Measurements from ENCODE around the gene WNT5A. TPM values are rescaled to one million over a fixed set of nuclear protein-coding genes. Genes with fewer than 3 reads are reported as not detected.

The WNT5A gene
- total and polyA plus RNA-seq, 2 donors, result 7.1 to 23.2 TPM

GRCh38 chr3:55440104-55440708, 46.9 kb downstream of the WNT5A start:
- 92% methylated on average over 2 of the region's 2 CpGs for WGBS
- H3K4me1 ChIP-seq (ENCODE audit: insufficient read depth), result no peaks in the 10 kb centered on the region
- no peak overlapping the region for H3K27ac ChIP-seq (ENCODE audit: low read depth)
- no peak overlapping the region for H3K4me3 ChIP-seq (ENCODE audit: low read depth, low read length)
- no peak for DNase-seq (ENCODE audit: extremely low spot score)
- no peaks in the 10 kb centered on the region for H3K36me3 ChIP-seq (ENCODE audit: insufficient read depth)

GRCh38 chr3:55439657-55440056, 47.4 kb downstream of the WNT5A start:
- 91% methylated on average over 3 of the region's 3 CpGs for WGBS
- Histone ChIP-seq H3K4me3 (ENCODE audit: low read depth, low read length) (no peak overlapping the region), H3K36me3 (ENCODE audit: insufficient read depth) (no peaks in the 10 kb centered on the region), H3K27ac (ENCODE audit: low read depth) (no peak overlapping the region), H3K4me1 (ENCODE audit: insufficient read depth) (no peaks in the 10 kb centered on the region)
- no peak for DNase-seq (ENCODE audit: extremely low spot score)

GRCh38 chr3:55436644-55437043, 50.5 kb downstream of the WNT5A start:
- Histone ChIP-seq H3K4me3 (ENCODE audit: low read depth, low read length) (no peak overlapping the region), H3K4me1 (ENCODE audit: insufficient read depth) (no peaks in the 10 kb centered on the region), H3K36me3 (ENCODE audit: insufficient read depth) (no peaks in the 10 kb centered on the region), H3K27ac (ENCODE audit: low read depth) (no peak overlapping the region)
- DNase-seq (ENCODE audit: extremely low spot score), result no peak

- 73% methylated on average over 8 of the region's 8 CpGs for WGBS
- H3K36me3 ChIP-seq (ENCODE audit: insufficient read depth), result no peaks in the 10 kb centered on the region
- no peak for DNase-seq (ENCODE audit: extremely low spot score)
- H3K27ac ChIP-seq (ENCODE audit: low read depth), result no peak overlapping the region
- no peaks in the 10 kb centered on the region for H3K4me1 ChIP-seq (ENCODE audit: insufficient read depth)
- no peak overlapping the region for H3K4me3 ChIP-seq (ENCODE audit: low read depth, low read length)
These were observed 51.6 kb downstream of the WNT5A start for GRCh38 chr3:55435491-55435890.

- H3K27ac ChIP-seq (ENCODE audit: low read depth), result no peak overlapping the region
- H3K4me3 ChIP-seq (ENCODE audit: low read depth, low read length), result no peak overlapping the region
- 40% methylated on average over 1 of the region's 1 CpG for whole genome bisulfite sequencing
- no peaks in the 10 kb centered on the region for H3K36me3 ChIP-seq (ENCODE audit: insufficient read depth)
- H3K4me1 ChIP-seq (ENCODE audit: insufficient read depth), result no peaks in the 10 kb centered on the region
- DNase-seq (ENCODE audit: extremely low spot score), result no peak
These were observed 52.3 kb downstream of the WNT5A start for GRCh38 chr3:55434789-55435188.

GRCh38 chr3:55431041-55431440, 56.1 kb downstream of the WNT5A start:
- WGBS, result 94% methylated on average over 6 of the region's 6 CpGs
- no peaks in the 10 kb centered on the region for H3K4me1 ChIP-seq (ENCODE audit: insufficient read depth)
- H3K4me3 ChIP-seq (ENCODE audit: low read depth, low read length), result no peak overlapping the region
- H3K27ac ChIP-seq (ENCODE audit: low read depth), result no peak overlapping the region
- no peaks in the 10 kb centered on the region for H3K36me3 ChIP-seq (ENCODE audit: insufficient read depth)
- DNase-seq (ENCODE audit: extremely low spot score), result no peak

- no peak for DNase-seq (ENCODE audit: extremely low spot score)
- H3K4me3 ChIP-seq (ENCODE audit: low read depth, low read length), result no peak overlapping the region
- H3K4me1 ChIP-seq (ENCODE audit: insufficient read depth), result no peaks in the 10 kb centered on the region
- WGBS, result 17% methylated on average over 5 of the region's 5 CpGs
- no peak overlapping the region for H3K27ac ChIP-seq (ENCODE audit: low read depth)
- no peaks in the 10 kb centered on the region for H3K36me3 ChIP-seq (ENCODE audit: insufficient read depth)
These were observed 59.4 kb downstream of the WNT5A start for GRCh38 chr3:55427739-55428138.

GRCh38 chr3:55426486-55426885, 60.6 kb downstream of the WNT5A start:
- no peak overlapping the region for H3K27ac ChIP-seq (ENCODE audit: low read depth)
- H3K36me3 ChIP-seq (ENCODE audit: insufficient read depth), result no peaks in the 10 kb centered on the region
- H3K4me3 ChIP-seq (ENCODE audit: low read depth, low read length), result no peak overlapping the region
- WGBS, result 72% methylated on average over 4 of the region's 4 CpGs
- no peaks in the 10 kb centered on the region for H3K4me1 ChIP-seq (ENCODE audit: insufficient read depth)
- DNase-seq (ENCODE audit: extremely low spot score), result no peak

DNA sequence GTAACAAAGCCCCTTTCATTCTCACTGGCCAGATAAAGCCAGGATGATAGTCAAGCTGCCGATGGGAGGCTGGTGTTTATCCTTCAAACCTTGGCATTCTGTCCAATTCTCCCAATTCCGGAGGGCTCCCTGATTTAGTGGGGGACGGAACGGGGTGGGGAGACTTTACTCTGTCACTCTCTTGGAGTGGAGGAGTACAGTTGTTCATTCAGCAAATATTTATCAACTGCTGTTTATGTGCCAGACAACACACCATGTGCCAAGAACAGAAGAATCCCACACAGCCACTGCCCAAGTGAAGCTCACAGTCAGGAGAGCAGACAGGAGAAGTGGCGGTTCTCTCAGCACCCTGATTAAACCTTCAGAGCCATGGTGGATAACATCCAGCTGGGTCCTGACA, 63.3 kb downstream of the WNT5A start:
- Histone ChIP-seq H3K4me3 (ENCODE audit: low read depth, low read length) (no peak overlapping the region), H3K36me3 (ENCODE audit: insufficient read depth) (no peaks in the 10 kb centered on the region), H3K4me1 (ENCODE audit: insufficient read depth) (no peaks in the 10 kb centered on the region), H3K27ac (ENCODE audit: low read depth) (no peak overlapping the region)
- no peak for DNase-seq (ENCODE audit: extremely low spot score)
- 47% methylated on average over 5 of the region's 5 CpGs for WGBS

DNA sequence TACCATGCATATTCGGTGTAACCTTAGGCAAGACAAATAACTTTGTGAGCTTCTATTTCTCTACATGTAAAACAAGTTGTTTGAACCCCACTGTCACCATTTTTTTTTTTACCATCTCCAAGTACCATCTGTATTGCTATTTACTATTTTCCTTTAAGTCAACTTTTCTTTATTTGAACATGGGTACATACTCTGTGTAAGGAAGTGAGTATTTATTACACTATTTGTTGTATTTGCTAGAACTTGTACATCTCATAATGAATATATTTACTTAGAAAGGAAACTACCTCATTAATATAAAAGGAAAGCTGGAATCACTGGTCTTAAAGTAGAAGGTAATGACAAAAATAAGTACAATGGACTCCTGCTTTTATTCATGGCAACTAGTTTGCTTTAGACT, 69.9 kb downstream of the WNT5A start:
- no peaks in the 10 kb centered on the region for H3K4me1 ChIP-seq (ENCODE audit: insufficient read depth)
- DNase-seq (ENCODE audit: extremely low spot score), result no peak
- WGBS, result 89% methylated on average over 1 of the region's 1 CpG
- H3K4me3 ChIP-seq (ENCODE audit: low read depth, low read length), result no peak overlapping the region
- H3K27ac ChIP-seq (ENCODE audit: low read depth), result no peak overlapping the region
- no peaks in the 10 kb centered on the region for H3K36me3 ChIP-seq (ENCODE audit: insufficient read depth)

DNA sequence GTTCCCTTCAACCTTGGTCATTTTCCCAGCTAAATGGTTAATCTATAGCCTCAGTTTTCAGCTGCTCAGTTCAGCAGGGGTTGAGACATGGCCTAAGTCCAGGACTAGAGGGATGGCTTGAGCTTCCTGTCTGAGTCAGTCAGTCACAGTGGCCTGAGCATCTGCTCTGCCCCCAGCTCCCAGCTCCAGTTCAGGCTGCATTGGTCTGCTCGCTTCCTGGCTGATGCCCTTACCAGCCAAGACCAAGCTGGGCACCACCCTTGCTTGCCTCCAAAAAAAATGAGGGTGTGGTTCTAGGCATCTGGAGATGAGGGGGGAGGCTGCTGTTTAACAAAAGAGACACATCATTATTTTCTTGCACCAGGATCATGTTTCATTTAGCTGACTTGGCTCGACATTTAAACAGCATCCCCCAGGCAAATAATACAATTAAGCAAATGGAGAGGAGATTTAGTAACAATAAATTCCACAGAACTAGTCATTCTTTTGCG, 70.7 kb downstream of the WNT5A start:
- H3K4me3 ChIP-seq (ENCODE audit: low read depth, low read length), result no peak overlapping the region
- no peak overlapping the region for H3K27ac ChIP-seq (ENCODE audit: low read depth)
- no peaks in the 10 kb centered on the region for H3K36me3 ChIP-seq (ENCODE audit: insufficient read depth)
- WGBS, result 48% methylated on average over 3 of the region's 3 CpGs
- DNase-seq (ENCODE audit: extremely low spot score), result no peak
- H3K4me1 ChIP-seq (ENCODE audit: insufficient read depth), result no peaks in the 10 kb centered on the region
